ENCODE results near the gene ITPRID2. TPM values are rescaled to one million over a fixed set of nuclear protein-coding genes. Genes with fewer than 3 reads are reported as not detected.
A peak's percentile ranks its signal among the peaks of the same experiment; 100 is the strongest.

ITPRID2 gene
- total RNA-seq, 1 donor from 2014 or later = 50.9 TPM

GRCh38 chr2:181911830-181912229 lies 20.3 kb downstream of the ITPRID2 start:
- DNase-seq = no peak
- H3K4me3 Mint-ChIP-seq = no peak overlapping the region
- peaks cover 39% of the 10 kb centered on the region for H3K36me3 Mint-ChIP-seq (ENCODE audit: low read depth)
- H3K9me3 Mint-ChIP-seq = no peaks in the 10 kb centered on the region
- intact Hi-C loops (cut with micrococcal nuclease) = no loop called here
- H3K4me1 Mint-ChIP-seq = peaks cover 10% of the 10 kb centered on the region
- H3K27me3 Mint-ChIP-seq = no peaks in the 10 kb centered on the region
- H3K27ac Mint-ChIP-seq = no peak overlapping the region

GRCh38 chr2:181915102-181915501 lies 23.6 kb downstream of the ITPRID2 start:
- Mint-ChIP-seq H3K27ac (no peak overlapping the region), H3K36me3 (ENCODE audit: low read depth) (peaks cover 47% of the 10 kb centered on the region), H3K4me3 (no peak overlapping the region), H3K27me3 (no peaks in the 10 kb centered on the region), H3K4me1 (peaks cover 3% of the 10 kb centered on the region), H3K9me3 (no peaks in the 10 kb centered on the region)
- DNase-seq = no peak
- intact Hi-C loops (cut with micrococcal nuclease) = no loop called here

DNA sequence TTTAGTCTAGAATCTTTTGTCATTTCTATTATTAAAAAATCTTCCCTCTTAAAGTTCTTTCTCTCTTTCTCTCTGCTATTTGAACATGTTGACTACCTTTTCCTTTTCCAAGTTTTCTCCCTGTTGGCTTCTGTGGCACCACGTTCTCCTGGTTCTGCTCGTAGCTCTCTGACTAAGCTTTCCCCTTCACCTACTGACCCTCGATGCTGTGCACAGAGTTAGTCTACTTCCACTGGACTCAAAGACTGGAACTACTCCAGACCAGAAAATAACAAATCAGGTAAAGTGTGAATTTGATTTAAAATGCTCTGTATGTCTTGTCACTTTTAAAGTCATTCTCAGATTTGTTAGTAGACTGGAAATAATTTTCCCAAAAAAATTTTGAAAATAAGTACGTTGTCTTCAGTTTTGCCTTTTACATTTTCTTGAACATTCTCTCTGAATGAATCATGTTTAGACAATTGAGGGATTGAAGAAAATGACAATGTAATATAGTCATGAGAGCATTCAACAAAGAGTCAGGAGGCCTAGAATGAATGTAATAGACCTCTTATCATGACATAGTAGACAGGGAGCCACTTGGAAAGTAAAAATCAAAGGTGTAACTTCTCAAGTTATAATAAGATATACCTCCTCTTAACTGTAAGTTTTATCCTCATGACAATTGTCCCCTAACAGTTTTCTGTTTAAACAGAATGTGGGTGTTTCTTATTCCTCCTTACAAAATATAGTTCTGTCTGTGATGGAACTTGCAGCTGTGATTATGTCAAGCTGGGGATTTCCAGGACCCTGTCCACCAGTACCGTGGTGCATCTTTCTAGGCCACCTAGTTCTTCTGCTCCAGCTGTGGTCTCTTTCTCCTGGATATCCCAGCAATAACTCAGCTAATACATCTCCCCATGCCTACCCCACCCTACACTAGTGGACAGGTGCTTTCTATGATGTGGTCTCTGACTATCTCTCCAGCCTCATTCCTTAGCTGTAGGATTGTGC lies 25.5 kb downstream of the ITPRID2 start:
- Mint-ChIP-seq H3K4me1 (no peaks in the 10 kb centered on the region), H3K36me3 (ENCODE audit: low read depth) (peaks cover 41% of the 10 kb centered on the region), H3K27me3 (no peaks in the 10 kb centered on the region), H3K4me3 (no peak overlapping the region), H3K27ac (no peak overlapping the region), H3K9me3 (no peaks in the 10 kb centered on the region)
- DNase-seq = no peak
- intact Hi-C loops (cut with micrococcal nuclease) = no loop called here

- Mint-ChIP-seq H3K9me3 (no peaks in the 10 kb centered on the region), H3K4me1 (no peaks in the 10 kb centered on the region), H3K36me3 (ENCODE audit: low read depth) (peaks cover 44% of the 10 kb centered on the region), H3K27ac (peak overlapping the region; percentile 29), H3K27me3 (no peaks in the 10 kb centered on the region), H3K4me3 (no peak overlapping the region)
- no peak for DNase-seq
- intact Hi-C loops (cut with micrococcal nuclease) = no loop called here
Measured at GRCh38 chr2:181918188-181918587, 26.7 kb downstream of the ITPRID2 start.

GRCh38 chr2:181923121-181923520 lies 31.6 kb downstream of the ITPRID2 start:
- Mint-ChIP-seq H3K36me3 (ENCODE audit: low read depth) (peaks cover 33% of the 10 kb centered on the region), H3K27ac (no peak overlapping the region), H3K4me1 (peaks cover 2% of the 10 kb centered on the region)

DNA sequence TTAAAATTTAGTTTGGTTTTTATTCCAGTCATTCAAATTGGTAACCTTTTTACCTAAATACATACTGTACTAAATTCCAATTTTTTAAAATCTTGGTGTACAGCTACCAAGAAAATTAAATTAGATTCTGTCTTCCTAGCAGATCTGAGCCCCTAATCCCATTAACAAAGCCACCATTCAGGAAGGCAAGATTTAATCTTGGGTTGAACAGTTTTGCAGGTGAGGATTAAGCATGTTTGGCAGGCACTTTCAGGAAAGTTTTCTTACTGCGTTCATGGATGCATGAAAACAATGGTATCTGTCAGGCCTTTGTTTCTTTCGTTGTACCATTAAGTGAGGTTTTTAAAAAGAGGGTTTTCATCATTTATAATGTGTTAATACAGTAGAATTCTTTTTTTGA lies 32.8 kb downstream of the ITPRID2 start:
- intact Hi-C loops (cut with micrococcal nuclease) = no loop called here
- no peak for DNase-seq
- Mint-ChIP-seq H3K9me3 (no peaks in the 10 kb centered on the region), H3K27ac (no peak overlapping the region), H3K36me3 (ENCODE audit: low read depth) (peaks cover 30% of the 10 kb centered on the region), H3K27me3 (no peaks in the 10 kb centered on the region), H3K4me1 (peaks cover 2% of the 10 kb centered on the region), H3K4me3 (no peak overlapping the region)

More at GRCh38 chr2:181923121-181923520, 31.6 kb downstream of the ITPRID2 start:
- Mint-ChIP-seq H3K9me3 (no peaks in the 10 kb centered on the region), H3K4me3 (no peak overlapping the region), H3K27me3 (no peaks in the 10 kb centered on the region)
- intact Hi-C loops (cut with micrococcal nuclease) = no loop called here
- no peak for DNase-seq

DNA sequence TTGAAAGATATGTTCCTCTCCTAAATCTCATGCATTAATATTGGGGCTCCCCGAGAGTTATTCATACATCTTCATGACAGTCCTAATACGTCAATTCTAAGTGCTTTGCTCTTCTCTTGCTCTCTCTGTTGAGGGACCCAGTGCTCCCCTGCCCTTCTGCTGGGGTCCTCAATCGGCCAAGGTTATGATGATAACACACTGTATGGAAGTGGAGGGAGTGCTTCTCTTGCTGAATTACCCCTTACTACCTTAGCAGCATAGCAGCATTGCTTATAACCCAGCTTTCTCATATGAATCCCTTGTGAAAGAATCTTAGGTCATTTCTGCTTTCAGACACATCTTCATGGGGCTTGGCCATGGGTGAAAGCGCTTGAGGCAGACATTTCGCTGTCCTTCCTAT lies 43.2 kb downstream of the ITPRID2 start:
- H3K9me3 Mint-ChIP-seq = no peaks in the 10 kb centered on the region
- peaks cover 10% of the 10 kb centered on the region for H3K36me3 Mint-ChIP-seq (ENCODE audit: low read depth)
- peaks cover 27% of the 10 kb centered on the region for H3K27me3 Mint-ChIP-seq
- intact Hi-C loops (cut with micrococcal nuclease) = no loop called here
- H3K27ac Mint-ChIP-seq = no peak overlapping the region
- no peak for DNase-seq
- no peak overlapping the region for H3K4me3 Mint-ChIP-seq
- no peaks in the 10 kb centered on the region for H3K4me1 Mint-ChIP-seq

GRCh38 chr2:181937473-181937872 lies 45.9 kb downstream of the ITPRID2 start:
- H3K4me3 Mint-ChIP-seq = no peak overlapping the region
- no peaks in the 10 kb centered on the region for H3K36me3 Mint-ChIP-seq (ENCODE audit: low read depth)
- no peaks in the 10 kb centered on the region for H3K4me1 Mint-ChIP-seq
- intact Hi-C loops (cut with micrococcal nuclease) = no loop called here
- DNase-seq = peak; percentile 10
- H3K27me3 Mint-ChIP-seq = peaks cover 42% of the 10 kb centered on the region
- peaks cover 4% of the 10 kb centered on the region for H3K9me3 Mint-ChIP-seq
- H3K27ac Mint-ChIP-seq = no peak overlapping the region

- Mint-ChIP-seq H3K27ac (no peak overlapping the region), H3K4me1 (no peaks in the 10 kb centered on the region), H3K9me3 (peaks cover 4% of the 10 kb centered on the region), H3K27me3 (peaks cover 45% of the 10 kb centered on the region), H3K36me3 (ENCODE audit: low read depth) (no peaks in the 10 kb centered on the region), H3K4me3 (no peak overlapping the region)
- no peak for DNase-seq
- intact Hi-C loops (cut with micrococcal nuclease) = no loop called here
Measured at GRCh38 chr2:181943411-181944124, 52.0 kb downstream of the ITPRID2 start.

DNA sequence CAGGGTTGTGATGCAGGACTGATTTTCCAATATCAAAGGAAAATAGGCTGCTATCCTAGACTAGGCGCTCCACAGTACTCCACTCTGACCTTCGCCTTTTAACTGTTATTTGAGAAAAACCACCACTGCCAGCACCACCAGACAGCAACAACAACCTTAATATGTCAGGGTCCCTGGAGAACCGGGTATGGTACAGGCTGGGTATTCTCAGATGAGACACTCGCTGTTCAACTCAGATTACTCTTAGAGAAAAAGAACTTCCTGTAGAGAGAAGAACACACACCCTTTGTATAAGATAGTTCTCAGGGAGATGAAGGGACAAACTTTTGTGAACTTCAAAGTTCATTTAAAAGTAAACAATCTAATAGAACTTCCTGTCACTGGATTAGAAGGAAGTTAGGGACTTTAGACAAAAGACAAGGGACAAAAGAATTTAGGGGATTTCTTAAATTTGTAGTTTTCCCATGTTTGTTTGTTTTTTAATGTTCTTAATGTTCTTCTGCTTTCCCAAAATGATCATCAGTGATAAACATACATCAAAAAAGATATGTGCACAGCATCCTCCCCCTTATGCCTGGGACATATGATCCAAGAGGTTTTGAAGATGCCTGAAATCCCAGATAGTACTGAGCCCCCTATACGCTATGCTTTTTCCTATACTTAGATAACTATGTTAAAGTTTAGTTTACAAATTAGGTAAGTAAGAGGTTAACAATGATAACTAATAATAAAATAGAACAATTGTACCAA lies 52.8 kb downstream of the ITPRID2 start:
- intact Hi-C loops (cut with micrococcal nuclease) = no loop called here
- DNase-seq = no peak
- H3K9me3 Mint-ChIP-seq = peaks cover 4% of the 10 kb centered on the region
- H3K27me3 Mint-ChIP-seq = peaks cover 45% of the 10 kb centered on the region
- no peak overlapping the region for H3K27ac Mint-ChIP-seq
- H3K4me1 Mint-ChIP-seq = no peaks in the 10 kb centered on the region
- H3K36me3 Mint-ChIP-seq (ENCODE audit: low read depth) = no peaks in the 10 kb centered on the region
- H3K4me3 Mint-ChIP-seq = no peak overlapping the region

DNA sequence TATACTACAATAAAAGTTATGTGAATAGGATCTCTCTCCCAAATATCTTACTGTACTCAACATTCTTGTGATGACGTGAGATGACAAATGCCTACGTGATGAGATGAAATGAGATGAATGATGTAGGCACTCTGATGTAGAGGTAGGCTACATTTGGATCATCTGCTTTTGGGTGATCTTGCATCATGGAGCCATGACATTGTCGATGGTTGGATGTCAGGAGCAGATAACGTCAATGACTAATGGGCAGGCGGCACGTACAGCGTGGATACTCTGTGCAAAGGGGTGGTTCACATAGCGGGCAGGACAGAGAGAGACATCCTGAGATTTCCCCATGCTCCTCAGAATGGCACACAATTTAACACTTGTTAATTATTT lies 53.4 kb downstream of the ITPRID2 start:
- no peak overlapping the region for H3K27ac Mint-ChIP-seq
- H3K27me3 Mint-ChIP-seq = peaks cover 51% of the 10 kb centered on the region
- intact Hi-C loops (cut with micrococcal nuclease) = no loop called here
- H3K4me3 Mint-ChIP-seq = no peak overlapping the region
- H3K9me3 Mint-ChIP-seq = peaks cover 4% of the 10 kb centered on the region
- H3K4me1 Mint-ChIP-seq = no peaks in the 10 kb centered on the region
- DNase-seq = no peak
- H3K36me3 Mint-ChIP-seq (ENCODE audit: low read depth) = no peaks in the 10 kb centered on the region

DNA sequence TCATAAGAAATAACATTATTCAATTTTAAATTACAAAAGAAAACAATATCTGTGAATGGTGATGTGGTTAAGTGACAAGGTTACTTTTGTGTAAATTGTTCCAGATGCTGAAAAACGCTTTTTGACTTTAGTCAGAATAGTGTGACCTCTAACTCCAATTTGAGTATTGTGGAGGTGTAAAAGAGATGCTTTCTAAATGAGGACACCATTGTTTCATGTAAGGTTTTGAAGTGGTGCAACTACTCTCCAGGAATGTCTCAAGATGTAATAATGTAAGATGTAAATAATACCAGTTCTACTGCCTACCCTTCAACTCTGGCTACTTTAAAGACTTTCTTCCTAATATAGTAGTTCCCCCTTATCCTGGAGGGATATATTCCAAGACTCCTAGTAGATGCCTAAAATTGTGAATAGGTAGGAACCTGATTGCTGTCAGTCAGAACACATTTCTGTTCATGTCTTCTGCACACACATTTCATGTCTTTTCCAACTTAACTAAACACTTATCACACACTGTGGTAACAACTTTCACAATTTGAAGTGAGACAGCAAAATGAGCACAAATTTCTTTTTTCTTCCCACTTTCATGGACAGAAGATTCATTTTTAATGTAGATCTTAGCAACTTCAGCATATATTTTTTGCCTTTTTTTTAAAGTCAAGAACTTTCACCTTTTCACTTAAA lies 55.1 kb downstream of the ITPRID2 start:
- H3K27me3 Mint-ChIP-seq = peaks cover 58% of the 10 kb centered on the region
- intact Hi-C loops (cut with micrococcal nuclease) = loop anchor here (1.0 kb wide), 1 partner anchor 39 kb away; no protein-coding TSS in a partner anchor
- no peak overlapping the region for H3K27ac Mint-ChIP-seq
- H3K4me1 Mint-ChIP-seq = no peaks in the 10 kb centered on the region
- peaks cover 4% of the 10 kb centered on the region for H3K9me3 Mint-ChIP-seq
- no peaks in the 10 kb centered on the region for H3K36me3 Mint-ChIP-seq (ENCODE audit: low read depth)
- DNase-seq = no peak
- H3K4me3 Mint-ChIP-seq = no peak overlapping the region

DNA sequence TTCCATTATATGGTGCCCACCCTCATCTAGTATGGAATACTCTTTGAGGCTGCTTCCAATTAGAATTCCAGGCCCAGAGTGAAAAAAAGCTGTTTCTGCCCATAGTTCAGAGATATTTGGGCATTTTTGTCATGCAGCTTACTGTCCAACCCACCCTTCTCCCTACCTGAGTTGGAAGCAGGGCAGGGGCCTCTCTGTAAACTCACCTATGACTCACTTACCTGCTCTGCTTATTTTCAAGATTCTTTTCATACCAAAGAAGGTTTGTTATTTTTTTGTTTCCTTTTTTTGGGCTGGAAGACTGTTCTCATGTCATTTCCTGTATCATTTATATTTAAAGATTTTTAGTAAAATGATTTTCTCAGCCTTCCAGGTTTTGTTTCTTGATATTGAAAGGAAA lies 55.7 kb downstream of the ITPRID2 start:
- H3K36me3 Mint-ChIP-seq (ENCODE audit: low read depth) = no peaks in the 10 kb centered on the region
- no peaks in the 10 kb centered on the region for H3K4me1 Mint-ChIP-seq
- H3K27me3 Mint-ChIP-seq = peaks cover 53% of the 10 kb centered on the region
- H3K4me3 Mint-ChIP-seq = no peak overlapping the region
- no peaks in the 10 kb centered on the region for H3K9me3 Mint-ChIP-seq
- intact Hi-C loops (cut with micrococcal nuclease) = no loop called here
- no peak overlapping the region for H3K27ac Mint-ChIP-seq
- no peak for DNase-seq
